Activated effector memory CD4-positive, alpha-beta T cell treated with anti-CD3 and anti-CD28 coated beads, Interleukin-2, amount 50 U/mL, for 16 hours (primary cell): ENCODE results near the gene CARD14.
A peak's percentile ranks its signal among the peaks of the same experiment; 100 is the strongest.
"Not testable (repeated sequence)": the region's sequence is repeated elsewhere in the genome, so short reads cannot be mapped to it uniquely, and the experiment has no call there.

Experiments used
- DNase-seq: peaks from one replicate; pipeline ENCODE4 v3.0.0-alpha.2; 2020

CARD14 gene

DNA sequence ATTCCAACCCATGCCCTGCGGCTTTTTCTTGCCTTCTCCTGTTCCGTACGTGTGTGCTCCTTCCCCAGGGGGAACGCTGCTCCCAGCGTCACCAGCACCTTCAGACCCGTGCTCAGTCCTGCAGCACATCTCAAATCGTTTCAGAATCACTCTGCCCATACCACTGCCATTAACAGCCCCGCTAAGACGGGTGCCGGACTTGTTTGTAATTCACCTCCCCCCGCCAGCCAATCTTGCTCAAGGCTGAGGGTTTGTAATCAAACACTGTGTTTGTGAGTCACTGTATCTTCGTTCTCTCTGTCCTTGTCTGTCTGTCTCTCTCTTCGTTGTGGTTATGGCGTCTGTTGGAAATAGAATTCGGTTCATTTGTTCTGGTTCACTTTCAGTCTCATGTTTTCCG, 17.3 kb downstream of the CARD14 start:
- no peak for DNase-seq

DNA sequence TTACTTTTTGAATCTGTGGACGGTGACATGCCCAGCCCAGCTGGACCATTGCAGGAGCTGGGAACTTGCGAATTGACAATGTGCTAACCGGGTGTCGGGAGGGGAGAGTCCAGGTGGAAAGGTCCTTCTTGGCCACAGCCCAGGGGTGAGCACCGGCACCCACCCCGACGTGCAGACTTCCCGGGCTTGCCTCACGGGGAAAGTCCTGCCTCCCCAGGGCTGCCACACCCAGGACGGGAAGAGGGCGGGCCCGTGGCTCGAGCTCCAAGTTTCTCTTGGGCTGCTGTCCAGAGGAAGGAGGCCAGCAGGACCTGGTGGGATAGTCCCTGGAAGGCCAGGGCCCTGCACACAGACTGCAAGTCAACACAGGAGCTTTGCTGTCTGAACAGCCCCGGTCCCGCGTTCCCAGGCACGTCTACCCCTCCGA, 17.7 kb downstream of the CARD14 start:
- DNase-seq: no peak

DNA sequence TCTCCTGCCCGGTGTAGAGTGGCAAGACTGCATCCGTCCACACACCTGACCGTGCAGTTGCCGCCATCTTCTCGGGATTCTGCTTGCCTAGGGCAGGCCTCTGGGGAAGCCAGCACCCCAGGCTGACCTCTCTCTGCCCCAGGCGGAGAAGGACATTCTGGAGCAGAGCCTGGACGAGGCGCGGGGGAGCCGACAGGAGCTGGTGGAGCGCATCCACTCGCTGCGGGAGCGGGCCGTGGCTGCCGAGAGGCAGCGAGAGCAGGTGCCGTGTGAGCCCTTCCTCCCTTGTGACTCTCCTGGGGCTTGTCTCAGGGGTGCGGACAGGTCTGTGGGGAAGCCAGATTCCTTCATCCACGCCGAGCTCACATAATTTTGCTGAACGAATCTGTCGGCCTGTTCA, 19.8 kb downstream of the CARD14 start:
- DNase-seq: no peak

DNA sequence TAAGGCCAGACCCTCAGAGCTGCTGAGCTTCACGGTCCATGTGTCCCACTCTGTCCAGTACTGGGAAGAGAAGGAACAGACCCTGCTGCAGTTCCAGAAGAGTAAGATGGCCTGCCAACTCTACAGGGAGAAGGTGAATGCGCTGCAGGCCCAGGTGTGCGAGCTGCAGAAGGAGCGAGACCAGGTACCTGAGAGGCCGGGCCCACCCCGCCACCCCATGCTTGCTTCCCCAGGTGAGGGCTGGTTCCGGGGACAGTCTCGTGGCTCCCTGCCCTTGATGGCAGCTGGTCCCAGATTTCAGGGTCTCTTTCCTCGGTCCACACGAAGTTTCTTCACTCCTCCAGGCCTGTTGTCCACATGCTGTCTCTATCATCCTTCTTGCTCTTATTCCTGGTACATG, 20.9 kb downstream of the CARD14 start:
- DNase-seq: no peak

DNA sequence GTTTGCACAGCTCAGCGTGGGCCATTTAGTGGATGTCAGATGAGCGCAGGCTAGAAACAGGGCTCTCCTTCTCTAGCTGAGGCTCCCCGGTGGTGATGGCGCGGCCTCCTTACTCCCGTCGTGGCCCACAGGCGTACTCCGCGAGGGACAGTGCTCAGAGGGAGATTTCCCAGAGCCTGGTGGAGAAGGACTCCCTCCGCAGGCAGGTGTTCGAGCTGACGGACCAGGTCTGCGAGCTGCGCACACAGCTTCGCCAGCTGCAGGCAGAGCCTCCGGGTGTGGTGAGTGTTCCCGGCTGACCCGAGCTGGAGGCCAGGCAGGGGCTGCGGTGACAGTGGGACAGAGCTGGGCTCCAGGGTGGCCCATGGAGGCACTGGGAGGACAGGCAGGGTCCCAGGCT, 21.4 kb downstream of the CARD14 start:
- DNase-seq: no peak

DNA sequence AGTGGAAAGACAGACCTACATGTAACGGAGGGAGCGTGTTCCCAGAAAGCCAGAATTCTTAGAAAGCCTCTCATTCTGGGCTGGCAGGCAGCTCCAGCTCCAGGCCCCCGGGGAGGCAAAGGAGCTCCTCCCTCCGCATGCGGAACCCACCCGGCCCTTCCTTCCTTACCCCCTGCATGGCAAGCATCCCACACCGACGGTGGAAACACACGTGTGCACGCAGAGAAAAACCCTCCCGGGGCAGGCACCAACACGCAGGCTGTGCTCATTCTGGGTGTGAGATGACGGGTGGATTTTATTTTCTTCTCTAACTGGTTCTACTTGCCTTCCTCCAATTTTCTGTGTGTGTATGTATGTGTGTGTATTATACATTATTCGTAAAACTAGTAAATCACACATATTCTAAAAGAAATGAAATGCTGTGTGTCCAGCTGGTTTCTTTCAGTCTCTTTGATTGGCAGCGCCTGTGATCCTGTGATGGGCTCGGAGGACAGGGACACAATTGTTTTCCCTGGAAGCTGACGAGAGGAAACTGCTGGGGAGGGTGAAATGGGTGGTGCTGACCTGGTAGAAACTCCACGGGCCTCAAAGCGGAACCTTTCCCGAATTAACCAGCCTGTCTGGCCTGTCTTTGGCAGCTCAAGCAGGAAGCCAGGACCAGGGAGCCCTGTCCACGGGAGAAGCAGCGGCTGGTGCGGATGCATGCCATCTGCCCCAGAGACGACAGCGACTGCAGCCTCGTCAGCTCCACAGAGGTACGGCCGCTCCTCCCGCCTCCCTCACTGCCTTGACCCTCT, 22.2 kb downstream of the CARD14 start:
- DNase-seq: no peak

DNA sequence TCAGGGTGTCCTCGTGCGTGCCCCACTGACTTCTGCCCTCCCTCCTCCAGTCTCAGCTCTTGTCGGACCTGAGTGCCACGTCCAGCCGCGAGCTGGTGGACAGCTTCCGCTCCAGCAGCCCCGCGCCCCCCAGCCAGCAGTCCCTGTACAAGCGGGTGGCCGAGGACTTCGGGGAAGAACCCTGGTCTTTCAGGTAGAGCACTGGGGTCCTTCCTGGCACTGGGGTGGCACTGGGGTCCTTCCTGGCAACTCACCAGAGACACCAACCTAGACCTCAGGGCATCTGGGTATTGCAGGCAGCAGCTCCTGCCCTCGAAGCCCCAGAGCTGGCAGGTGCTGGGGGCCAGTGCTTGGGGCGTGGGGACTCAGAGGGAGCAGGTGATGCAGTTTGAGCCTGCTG, 25.3 kb downstream of the CARD14 start:
- DNase-seq: no peak

DNA sequence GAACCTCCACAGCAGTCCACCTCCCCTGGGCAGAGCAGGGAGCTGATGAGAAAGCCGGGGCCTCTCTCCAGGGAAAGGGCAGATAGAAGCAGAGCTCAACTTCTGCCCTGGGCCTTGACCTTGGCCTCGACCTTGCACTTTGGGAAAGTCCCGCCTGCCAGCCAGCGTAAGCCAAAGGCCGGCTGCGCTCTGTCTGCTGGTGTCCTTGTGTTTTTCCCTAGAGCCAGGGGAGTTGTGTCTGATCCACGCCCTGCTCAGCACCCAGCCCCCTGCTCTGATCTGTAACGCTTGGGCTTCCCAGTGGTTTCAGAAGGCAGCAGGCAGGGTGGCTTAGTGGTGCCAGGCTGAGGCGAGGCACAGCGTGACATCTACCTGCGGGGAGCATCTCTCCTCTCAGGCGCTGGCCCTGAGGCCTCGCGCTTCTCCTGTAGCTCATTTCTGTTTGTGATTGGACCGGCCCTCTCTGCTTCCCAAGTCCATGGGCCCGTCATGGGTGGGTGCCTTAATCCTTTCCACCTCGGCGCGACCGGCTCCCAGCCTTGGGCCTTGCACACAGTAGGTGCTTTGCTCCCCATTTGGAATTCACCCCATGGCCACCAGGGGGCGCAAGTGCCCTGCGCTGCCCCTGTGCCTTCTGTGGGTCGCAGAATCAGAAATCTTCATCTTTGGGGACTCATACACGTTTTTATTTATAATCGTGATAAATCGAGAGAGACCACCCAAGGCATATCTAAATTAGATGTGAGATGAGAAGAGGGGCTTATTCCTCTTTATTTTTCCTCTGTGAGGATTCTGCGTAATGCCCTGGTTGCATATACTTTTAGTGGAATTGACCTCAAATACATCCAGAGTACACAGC, 26.1 kb downstream of the CARD14 start:
- DNase-seq: peak; percentile 88

DNA sequence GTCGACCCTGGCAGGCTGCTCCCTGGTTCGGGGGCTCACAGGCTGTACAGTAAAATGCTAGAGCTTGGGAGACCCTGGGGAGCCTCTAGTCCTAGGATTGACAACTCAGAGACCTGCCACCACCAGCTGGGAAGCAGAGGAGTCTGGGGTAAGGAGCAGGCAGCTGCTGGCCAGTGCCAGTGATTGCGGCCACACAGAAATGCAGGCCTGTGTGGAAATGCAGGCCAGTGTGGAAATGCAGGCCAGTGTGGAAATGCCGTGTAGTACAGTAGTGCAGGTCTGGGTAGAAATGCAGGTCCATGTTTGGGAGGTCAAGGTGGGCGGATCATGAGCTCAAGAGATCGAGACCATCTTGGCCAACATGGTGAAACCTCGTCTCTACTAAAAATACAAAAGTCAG, 26.8 kb downstream of the CARD14 start:
- DNase-seq: no peak

DNA sequence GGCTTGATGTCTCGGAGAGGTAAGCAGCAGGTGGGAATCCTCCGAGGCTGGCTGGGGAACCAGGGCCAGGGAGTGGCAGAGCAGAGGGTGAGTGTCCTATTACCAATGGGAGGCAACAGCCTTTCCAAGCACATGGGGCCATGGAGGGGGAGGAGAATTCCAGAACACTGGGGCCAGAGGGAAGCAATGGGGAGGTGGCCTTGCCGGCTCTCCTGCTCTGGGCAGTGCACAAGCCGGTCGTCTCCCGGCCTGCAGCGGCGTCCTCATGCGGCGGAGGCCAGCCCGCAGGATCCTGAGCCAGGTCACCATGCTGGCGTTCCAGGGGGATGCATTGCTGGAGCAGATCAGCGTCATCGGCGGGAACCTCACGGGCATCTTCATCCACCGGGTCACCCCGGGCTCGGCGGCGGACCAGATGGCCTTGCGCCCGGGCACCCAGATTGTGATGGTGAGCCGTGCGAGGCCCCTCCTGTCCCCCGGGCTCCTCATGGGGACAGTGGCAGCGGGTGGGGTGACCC, 28.4 kb downstream of the CARD14 start:
- DNase-seq: no peak

DNA sequence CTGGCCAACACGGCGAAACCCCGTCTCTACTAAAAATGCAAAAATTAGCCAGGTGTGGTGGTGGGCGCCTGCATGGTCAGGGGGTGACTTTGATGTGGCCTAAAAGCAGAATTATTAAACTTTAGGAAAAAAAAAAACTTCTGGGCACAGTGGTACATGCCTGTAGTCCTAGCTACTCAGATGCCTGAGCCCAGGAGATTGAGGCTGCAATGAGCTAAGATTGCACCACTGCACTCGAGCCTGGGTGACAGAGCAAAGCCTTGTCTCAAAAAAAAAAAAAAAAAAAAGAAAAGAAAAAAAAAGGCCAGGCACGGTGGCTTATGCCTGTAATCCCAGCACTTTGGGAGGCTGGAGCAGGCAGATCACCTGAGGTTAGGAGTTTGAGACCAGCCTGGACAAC, 29.5 kb downstream of the CARD14 start:
- not testable (repeated sequence) for DNase-seq

DNA sequence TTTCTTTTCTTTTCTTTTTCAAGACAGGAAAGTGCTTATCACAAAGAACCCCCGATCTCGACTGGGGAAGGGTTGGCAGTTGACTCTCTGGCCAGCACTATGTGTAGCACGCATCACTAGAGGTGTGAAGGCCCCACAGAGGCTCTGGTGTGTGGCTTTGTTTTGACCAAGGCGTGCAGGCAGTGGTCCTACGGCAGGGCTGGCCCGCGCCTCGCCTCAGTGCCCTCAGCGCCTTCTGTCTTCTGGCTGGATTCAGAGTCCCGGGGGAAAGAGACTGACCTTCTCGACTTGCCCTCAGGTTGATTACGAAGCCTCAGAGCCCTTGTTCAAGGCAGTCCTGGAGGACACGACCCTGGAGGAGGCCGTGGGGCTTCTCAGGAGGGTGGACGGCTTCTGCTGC, 31.6 kb downstream of the CARD14 start:
- DNase-seq: no peak

DNA sequence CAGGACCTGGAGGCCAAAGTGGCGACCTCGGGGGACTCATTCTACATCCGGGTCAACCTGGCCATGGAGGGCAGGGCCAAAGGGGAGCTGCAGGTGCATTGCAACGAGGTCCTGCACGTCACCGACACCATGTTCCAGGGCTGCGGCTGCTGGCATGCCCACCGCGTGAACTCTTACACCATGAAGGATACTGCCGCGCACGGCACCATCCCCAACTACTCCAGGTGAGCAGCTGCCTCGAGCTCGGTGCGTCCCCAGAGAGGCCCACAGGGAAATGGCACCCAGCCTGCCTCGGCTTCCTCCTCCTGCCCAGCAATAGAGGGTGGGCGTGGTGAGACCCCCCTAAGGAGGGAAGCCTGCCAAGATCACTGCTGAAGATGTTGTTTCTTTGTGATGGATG, 32.4 kb downstream of the CARD14 start:
- no peak for DNase-seq

DNA sequence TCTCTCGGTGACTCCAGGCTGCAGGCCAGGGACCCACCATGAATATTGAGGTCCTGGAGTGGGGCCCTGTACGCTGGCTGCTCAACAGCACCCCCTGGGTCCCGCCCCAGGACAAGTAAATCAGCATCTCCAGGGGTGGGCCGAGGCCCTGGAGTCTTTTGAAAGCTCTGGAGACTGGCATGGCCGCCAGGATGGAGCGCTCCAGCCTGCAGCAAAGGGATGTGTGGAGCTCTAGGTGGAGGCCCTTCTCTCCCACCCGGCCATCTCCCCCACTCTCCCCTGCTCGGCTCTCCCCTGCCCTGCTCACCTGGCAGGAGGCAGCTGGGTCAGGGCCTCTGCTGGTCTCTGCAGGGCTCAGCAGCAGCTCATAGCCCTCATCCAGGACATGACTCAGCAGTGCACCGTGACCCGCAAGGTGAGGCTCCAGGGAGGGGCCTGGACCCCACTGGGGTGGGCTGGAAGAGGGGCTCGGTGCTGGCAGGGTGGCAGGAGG, 33.7 kb downstream of the CARD14 start:
- DNase-seq: no peak

DNA sequence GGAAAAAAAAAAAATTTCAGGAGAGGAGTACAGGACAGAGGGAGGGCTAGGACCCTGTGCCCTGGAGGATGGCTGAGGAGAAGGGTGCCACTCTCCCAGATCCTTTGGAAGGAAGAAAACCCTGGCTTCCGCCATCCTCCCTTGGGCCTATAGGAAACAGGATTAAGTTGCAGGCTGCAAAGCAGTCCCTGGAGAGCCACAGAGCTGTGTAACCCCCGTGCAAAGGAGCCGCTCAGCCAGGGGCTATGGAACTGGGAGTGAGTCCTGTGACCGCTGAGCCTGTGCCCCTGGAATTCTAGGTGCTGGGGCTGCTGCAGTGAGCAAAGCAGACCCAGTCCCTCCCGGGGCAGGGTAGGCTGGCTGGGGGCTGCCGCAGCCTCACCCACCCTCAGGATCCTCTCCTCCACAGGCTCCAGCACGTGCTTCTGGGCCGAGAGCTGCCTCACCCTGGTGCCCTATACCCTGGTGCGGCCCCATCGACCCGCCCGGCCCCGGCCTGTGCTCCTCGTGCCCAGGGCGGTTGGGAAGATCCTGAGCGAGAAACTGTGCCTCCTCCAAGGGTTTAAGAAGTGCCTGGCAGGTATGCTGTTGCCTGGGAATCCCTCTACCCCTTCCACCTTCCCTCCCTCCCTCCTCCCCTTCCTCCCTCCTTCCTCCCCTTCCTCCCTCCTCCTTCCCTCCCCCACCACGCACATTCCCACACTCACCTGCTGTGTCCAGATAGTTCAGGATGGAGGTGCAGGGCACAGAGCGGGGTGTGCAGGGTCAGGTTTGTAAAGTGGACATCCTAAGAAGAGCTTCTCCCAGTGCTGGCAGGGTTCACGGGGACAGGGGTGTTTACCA, 35.0 kb downstream of the CARD14 start:
- DNase-seq: no peak

DNA sequence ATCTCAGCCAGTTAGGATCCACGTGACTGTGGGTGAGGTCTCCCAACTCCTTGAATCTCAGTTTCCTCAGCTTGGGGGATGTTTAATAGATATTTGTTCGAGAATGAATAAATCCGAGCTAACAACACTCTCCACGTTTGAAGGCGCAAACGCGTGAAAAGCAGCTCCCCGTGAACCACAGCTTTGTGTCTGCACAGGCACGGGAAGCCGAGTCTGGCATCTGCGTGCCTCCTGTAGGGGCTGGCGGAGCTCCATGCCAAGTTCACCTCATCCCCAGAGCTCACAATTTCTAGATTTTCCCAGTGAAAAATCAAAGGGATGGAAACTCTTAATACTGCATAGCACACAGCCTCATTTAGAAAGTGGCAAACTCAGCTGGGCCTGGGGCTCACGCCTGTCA, 36.0 kb downstream of the CARD14 start:
- DNase-seq: no peak

DNA sequence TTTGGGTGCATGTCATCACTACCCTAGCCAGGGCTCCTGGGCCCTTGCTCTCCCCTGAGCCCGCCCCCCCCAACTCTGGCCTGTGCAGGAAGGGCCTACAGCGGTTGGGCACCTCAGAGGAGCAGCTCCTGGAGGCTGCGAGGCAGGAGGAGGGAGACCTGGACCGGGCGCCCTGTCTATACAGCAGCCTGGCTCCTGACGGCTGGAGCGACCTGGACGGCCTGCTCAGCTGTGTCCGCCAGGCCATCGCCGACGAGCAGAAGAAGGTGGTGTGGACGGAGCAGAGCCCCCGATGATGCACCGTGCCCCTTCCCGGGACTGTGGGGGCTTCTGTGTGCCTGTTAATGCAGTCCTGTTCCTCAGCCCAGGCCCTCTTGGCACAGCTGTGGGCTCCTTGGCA, 38.2 kb downstream of the CARD14 start:
- DNase-seq: no peak

DNA sequence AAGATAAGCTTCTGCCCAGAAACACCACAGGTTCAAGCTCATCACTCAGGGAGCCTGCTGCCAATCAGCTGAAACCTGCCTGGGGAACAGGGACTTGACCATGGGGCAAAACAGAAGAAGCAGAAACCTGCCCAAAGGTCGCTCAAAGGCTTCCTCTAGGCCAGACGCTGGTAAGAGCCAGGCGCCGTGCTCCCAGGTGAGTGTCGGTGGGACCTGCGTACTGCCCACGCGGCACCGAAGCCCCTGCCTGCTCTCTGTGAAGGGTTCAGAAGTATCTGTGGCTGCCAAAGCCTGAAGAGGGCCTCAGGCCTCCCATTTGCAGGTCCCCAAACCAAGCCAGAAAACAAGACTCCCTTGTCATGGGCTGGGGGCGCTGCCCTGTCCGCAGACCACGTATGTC, 39.9 kb downstream of the CARD14 start:
- no peak for DNase-seq

DNA sequence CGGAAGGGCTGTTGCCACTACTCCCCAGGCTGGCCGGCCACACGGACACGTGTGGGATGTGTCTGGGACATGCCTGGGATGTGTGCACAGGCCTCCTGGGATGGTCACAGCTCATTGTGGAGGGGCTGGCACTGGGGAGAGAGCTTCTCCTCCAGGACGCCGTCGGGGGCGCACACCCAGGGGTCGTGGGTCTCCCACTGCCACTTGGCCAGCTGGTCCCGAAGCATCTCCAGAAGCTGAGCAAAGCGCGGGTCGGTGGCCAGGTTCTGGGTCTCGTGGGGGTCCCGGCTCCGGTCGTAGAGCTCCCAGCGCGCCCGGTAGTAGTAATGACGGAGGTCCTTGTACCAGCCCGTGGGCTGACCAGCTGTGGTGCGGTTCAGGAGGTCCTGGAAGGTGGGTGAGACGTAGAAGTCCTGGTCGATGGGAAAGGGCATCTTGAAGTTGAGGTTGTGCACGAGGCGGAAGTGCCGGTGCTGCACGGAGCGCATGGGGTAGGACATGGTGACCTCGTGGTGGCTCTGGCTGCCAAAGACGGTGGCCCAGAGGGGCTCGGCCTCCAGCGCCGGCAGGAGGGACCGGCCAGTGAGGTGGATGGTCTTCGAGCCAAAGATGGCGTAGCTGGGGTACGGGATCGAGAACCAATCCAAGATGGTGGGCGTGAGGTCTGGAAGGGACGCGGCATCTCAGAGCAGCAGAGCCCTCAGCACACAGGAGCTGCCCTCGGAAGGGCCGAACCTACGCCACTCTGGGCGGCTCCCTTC, 40.7 kb downstream of the CARD14 start:
- DNase-seq: no peak

DNA sequence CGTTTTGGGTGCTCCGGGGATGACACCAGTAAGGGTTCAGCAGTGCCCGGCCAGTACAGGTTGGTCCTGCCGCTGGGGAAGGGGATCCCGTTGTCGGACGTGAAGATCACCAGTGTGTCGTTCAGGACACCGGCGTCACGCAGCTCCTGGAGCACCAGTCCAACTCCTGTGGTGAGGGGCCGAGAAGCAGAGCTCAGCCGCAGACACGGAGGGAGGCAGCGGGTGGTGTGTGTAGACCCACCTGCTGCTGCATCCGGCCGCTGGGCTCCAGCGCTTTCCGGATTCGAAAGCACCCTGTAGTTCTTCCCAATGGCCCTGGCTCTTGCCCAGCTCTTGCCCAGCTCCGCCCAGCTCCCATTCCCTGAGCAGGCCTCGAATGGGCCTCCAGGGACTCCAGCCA, 42.3 kb downstream of the CARD14 start:
- no peak for DNase-seq

DNA sequence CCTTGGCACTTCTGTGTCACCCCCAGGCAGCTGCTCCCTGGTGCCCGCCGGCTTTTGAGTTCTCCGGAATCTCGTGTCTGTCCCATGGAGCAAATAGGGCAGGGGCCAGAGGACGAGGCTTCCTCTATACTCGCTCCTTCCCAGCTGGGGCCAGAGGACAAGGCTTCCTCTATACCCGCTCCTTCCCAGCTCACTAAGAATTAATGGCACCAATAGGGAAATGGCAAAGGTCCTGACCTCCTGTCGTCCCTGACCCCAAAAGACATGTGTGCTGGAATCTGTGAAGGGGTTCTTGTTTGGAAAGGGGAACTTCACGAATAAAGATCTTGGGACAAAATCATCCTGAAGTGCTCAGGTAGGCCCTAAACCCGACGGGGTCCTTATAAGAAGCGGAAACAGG, 42.7 kb downstream of the CARD14 start:
- no peak for DNase-seq

DNA sequence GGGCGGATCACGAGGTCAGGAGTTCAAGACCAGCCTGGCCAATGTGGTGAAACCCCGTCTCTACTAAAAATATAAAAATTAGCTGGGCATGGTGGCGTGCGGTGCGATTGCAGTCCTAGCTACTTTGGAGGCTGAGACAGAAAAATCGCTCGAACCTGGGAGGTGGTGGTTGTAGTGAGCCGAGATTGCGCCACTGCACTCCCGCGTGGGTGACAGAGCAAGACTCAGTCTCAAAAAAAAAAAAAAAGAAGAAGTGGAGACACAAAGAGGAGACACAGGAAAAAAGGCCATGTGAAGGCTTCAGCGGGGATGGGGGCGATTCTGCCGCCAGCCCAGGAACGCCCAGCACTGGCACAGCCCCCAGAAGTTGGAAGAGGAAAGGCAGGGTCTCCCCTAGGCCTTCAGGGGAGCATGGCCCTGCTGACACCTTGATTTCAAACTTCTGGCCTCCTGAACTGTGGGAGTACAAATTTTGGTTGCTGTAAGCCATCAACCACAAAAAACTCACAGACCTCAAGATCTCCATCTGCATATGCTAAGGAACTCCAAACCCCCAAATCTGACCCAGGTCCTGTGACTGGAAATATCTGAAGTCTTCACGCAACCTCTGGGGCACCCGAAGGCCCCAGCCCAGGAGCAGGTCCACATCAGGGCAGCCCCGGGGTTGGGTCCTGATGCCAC, 43.3 kb downstream of the CARD14 start:
- no peak for DNase-seq
